Lower lobe of right lung (tissue), 2 donors: Measurements from ENCODE around the gene CDC42SE2. TPM values are rescaled to one million over a fixed set of nuclear protein-coding genes. Genes with fewer than 3 reads are reported as not detected.

Experiments
- ATAC-seq, 2 donors: fragments of 200-7000 bp; cut with Tn5 transposase; one replicate each; pipeline ENCODE4 v1.9.1; 2020 to 2022; ENCODE audit warnings: mild to moderate bottlenecking in 2 of 2, moderate library complexity in 2 of 2
- DNase-seq: peaks from one replicate; pipeline ENCODE4 v3.0.0-alpha.2; 2020
- H3K27ac ChIP-seq: fragments of 200-600 bp; one replicate; pipeline ENCODE4 v1.8.0; 2022
- H3K27me3 ChIP-seq: fragments of 200-600 bp; one replicate; pipeline ENCODE4 v1.8.0; 2022; ENCODE audit warnings: low read depth
- H3K36me3 ChIP-seq: fragments of 200-600 bp; one replicate; pipeline ENCODE4 v1.8.0; 2022; ENCODE audit warnings: mild to moderate bottlenecking
- H3K4me1 ChIP-seq: fragments of 200-600 bp; one replicate; pipeline ENCODE4 v1.8.0; 2022
- H3K4me3 ChIP-seq: fragments of 200-600 bp; one replicate; pipeline ENCODE4 v1.8.0; 2022; ENCODE audit warnings: mild to moderate bottlenecking
- H3K9me3 ChIP-seq: fragments of 200-600 bp; one replicate; pipeline ENCODE4 v1.8.0; 2022
- CTCF ChIP-seq: fragments of 200-600 bp; IDR thresholded peaks from one replicate; pipeline ENCODE4 v1.8.0; 2022; ENCODE audit warnings: antibody characterized with exemption, mild to moderate bottlenecking
- intact Hi-C: fragments of 100-400 bp; cut with DNase I; formaldehyde crosslinking; loops from one replicate; pipeline ENCODE4 v1.11.0; 2022
- total RNA-seq: library from RNA; stranded (reverse); fragmentation: NEBNext Ultra II Directional; extraction: Animal tissue kit (Norgen Biotek cat#: 25700); gene quantifications from one replicate; pipeline ENCODE4 v1.2.1, GENCODE V29; 2021
- donor health status: DM: no; HTN: yes; CAD: no; lungs with severe emphysema.

CDC42SE2 gene
- total RNA-seq, 1 donor from 2014 or later, result 38.7 TPM

- TF ChIP-seq CTCF, result no peak
- Histone ChIP-seq H3K36me3 (no peaks in the 10 kb centered on the region), H3K27ac (no peak overlapping the region), H3K4me3 (no peak overlapping the region), H3K9me3 (no peaks in the 10 kb centered on the region), H3K4me1 (no peaks in the 10 kb centered on the region), H3K27me3 (no peaks in the 10 kb centered on the region)
- ATAC-seq (no peak), DNase-seq (no peak)
- intact Hi-C loops, result no loop called here
Measured at GRCh38 chr5:131297886-131298285, 34.0 kb downstream of the CDC42SE2 start.

- Histone ChIP-seq H3K9me3 (no peaks in the 10 kb centered on the region), H3K4me1 (peaks cover 7% of the 10 kb centered on the region), H3K27ac (no peak overlapping the region), H3K36me3 (no peaks in the 10 kb centered on the region), H3K27me3 (no peaks in the 10 kb centered on the region), H3K4me3 (no peak overlapping the region)
- no peak for TF ChIP-seq CTCF
- ATAC-seq (no peak), DNase-seq (no peak)
- intact Hi-C loops, result no loop called here
Measured at GRCh38 chr5:131299465-131299864, 35.6 kb downstream of the CDC42SE2 start.

- no peaks in the 10 kb centered on the region for H3K36me3 ChIP-seq
- H3K27ac ChIP-seq, result no peak overlapping the region
- intact Hi-C loops, result no loop called here
- no peak overlapping the region for H3K4me3 ChIP-seq
- peaks cover 18% of the 10 kb centered on the region for H3K4me1 ChIP-seq
- DNase-seq, result no peak
- no peak for ATAC-seq
- H3K27me3 ChIP-seq, result no peaks in the 10 kb centered on the region
- H3K9me3 ChIP-seq, result no peaks in the 10 kb centered on the region
- TF ChIP-seq CTCF, result no peak
Measured at GRCh38 chr5:131302506-131302905, 38.7 kb downstream of the CDC42SE2 start.

DNA sequence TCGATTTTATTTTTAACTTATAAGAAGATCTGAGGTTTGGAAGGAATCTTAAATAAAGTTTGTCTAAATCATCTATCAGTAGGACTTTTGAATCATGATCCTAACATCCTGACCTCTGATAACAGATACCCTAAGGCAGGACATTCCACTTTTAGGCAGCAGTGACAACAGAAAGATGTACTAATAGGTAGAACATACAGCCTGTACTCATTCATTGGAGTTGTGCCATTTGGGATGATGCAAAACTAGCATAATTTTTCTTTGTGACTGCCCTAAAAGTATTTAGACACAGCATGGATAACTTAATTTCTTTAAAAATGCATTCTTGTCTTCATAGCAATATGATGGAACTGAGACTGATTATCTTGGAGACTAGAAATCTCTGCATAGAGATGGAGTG is 39.7 kb downstream of the CDC42SE2 start:
- Histone ChIP-seq H3K36me3 (no peaks in the 10 kb centered on the region), H3K27ac (no peak overlapping the region), H3K9me3 (no peaks in the 10 kb centered on the region), H3K4me1 (peaks cover 18% of the 10 kb centered on the region), H3K4me3 (no peak overlapping the region), H3K27me3 (no peaks in the 10 kb centered on the region)
- DNase-seq (no peak), ATAC-seq (no peak)
- no peak for TF ChIP-seq CTCF
- intact Hi-C loops, result no loop called here

- TF ChIP-seq CTCF, result no peak
- ATAC-seq (no peak), DNase-seq (no peak)
- H3K27ac ChIP-seq, result no peak overlapping the region
- intact Hi-C loops, result no loop called here
- H3K36me3 ChIP-seq, result no peaks in the 10 kb centered on the region
- peaks cover 18% of the 10 kb centered on the region for H3K4me1 ChIP-seq
- H3K9me3 ChIP-seq, result no peaks in the 10 kb centered on the region
- H3K27me3 ChIP-seq, result no peaks in the 10 kb centered on the region
- no peak overlapping the region for H3K4me3 ChIP-seq
Measured at GRCh38 chr5:131304414-131304813, 40.6 kb downstream of the CDC42SE2 start.

DNA sequence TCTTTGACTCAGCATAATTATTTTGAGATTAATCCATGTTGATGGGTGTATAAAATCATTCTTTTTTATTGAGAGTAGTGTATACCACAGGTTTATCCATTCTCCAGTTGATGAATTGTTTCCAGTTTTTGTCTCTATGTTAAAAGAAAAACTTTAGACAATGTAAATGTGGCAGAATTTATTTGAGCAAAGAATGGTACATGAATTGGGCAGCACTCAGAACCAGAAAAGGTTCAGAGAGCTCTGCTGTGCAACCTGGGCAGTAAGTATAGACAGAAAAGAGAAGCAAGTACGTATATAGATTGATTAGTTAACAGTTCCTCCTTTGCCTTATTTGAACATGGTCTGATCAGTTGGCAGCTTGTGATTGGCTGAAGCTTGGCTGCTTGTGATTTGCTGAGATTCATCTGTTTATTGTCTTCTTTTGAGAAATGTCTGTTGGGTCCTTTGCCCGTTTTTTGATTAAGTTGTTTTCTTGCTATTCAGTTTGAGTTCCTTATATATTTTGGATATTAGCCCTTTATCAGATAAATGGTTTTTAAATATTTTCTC is 41.4 kb downstream of the CDC42SE2 start:
- Histone ChIP-seq H3K9me3 (no peaks in the 10 kb centered on the region), H3K27ac (no peak overlapping the region), H3K4me1 (peaks cover 18% of the 10 kb centered on the region), H3K27me3 (no peaks in the 10 kb centered on the region), H3K4me3 (no peak overlapping the region), H3K36me3 (no peaks in the 10 kb centered on the region)
- TF ChIP-seq CTCF, result no peak
- DNase-seq (no peak), ATAC-seq (no peak)
- intact Hi-C loops, result no loop called here
